Activated CD4-positive, alpha-beta memory T cell treated with anti-CD3 and anti-CD28 coated beads, Interleukin-2, amount 10 ng/mL, durations not matched to agents 7 days and 5 days (primary cell): ENCODE measurements around the gene AHNAK. TPM values are rescaled to one million over a fixed set of nuclear protein-coding genes. Genes with fewer than 3 reads are reported as not detected.
"Not testable (repeated sequence)": the region's sequence is repeated elsewhere in the genome, so short reads cannot be mapped to it uniquely, and the experiment has no call there.

ENCODE experiments used
- CTCF ChIA-PET: fragments of 350-600 bp; sonication (Branson Sonifier 250); formaldehyde crosslinking; loops from one replicate; lab custom pipeline; 2021; ENCODE audit warnings: antibody characterized with exemption, inconsistent platforms; lab: Charles Lee
- POLR2A ChIA-PET: fragments of 350-600 bp; sonication (Branson Sonifier 250); formaldehyde crosslinking; loops from one replicate; lab custom pipeline; 2021; ENCODE audit warnings: antibody characterized with exemption; lab: Charles Lee
- DNase-seq: peaks from one replicate; pipeline ENCODE4 v3.0.0-alpha.2; 2020
- H3K27ac Mint-ChIP-seq: one replicate; pipeline ENCODE4 v1.8.0; 2021; ENCODE audit warnings: mild to moderate bottlenecking, mixed read lengths
- H3K27me3 Mint-ChIP-seq: one replicate; pipeline ENCODE4 v1.8.0; 2021; ENCODE audit warnings: mixed read lengths
- H3K36me3 Mint-ChIP-seq: one replicate; pipeline ENCODE4 v1.8.0; 2021; ENCODE audit warnings: low read depth, mixed read lengths
- H3K4me1 Mint-ChIP-seq: one replicate; pipeline ENCODE4 v1.8.0; 2021; ENCODE audit warnings: mixed read lengths
- H3K4me3 Mint-ChIP-seq: one replicate; pipeline ENCODE4 v1.8.0; 2021; ENCODE audit warnings: mild to moderate bottlenecking, mixed read lengths
- H3K9me3 Mint-ChIP-seq: one replicate; pipeline ENCODE4 v1.8.0; 2021; ENCODE audit warnings: mixed read lengths
- total RNA-seq, 2 experiments: library from RNA; stranded (reverse); gene quantifications; one replicate each; pipeline ENCODE4 v1.2.3, GENCODE V29; 2021

The AHNAK gene
- total RNA-seq, 2 experiments from 2014 or later, result 323 to 360 TPM

DNA sequence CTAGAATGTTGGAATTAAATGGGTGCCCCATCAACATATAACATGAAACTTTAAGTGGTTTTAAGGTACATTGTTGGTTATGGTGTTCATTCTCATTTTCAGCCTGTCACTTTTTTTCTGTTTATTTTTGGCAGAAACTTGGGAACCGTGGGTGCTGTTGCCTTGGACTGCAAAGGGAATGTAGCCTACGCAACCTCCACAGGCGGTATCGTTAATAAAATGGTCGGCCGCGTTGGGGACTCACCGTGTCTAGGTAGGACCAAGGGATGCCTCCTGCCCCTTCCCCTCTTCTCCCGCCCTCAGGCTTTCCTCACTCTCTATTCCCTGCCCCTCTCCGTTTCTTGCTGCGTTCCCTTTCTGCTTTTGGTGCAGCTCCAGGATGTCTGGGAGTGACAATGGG, 157.6 kb downstream of the AHNAK start:
- ChIA-PET CTCF (no interaction called here), POLR2A (no interaction called here)
- peaks cover 34% of the 10 kb centered on the region for H3K27me3 Mint-ChIP-seq
- H3K27ac Mint-ChIP-seq, result no peak overlapping the region
- peaks cover 6% of the 10 kb centered on the region for H3K4me1 Mint-ChIP-seq
- no peak for DNase-seq
- H3K9me3 Mint-ChIP-seq, result no peaks in the 10 kb centered on the region
- H3K36me3 Mint-ChIP-seq, result no peaks in the 10 kb centered on the region
- H3K4me3 Mint-ChIP-seq, result no peak overlapping the region

- ChIA-PET CTCF (interaction anchor here (2.5 kb wide), 1 partner anchor 37 kb away, joined by 6 read pairs; no protein-coding TSS in a partner anchor), POLR2A (no interaction called here)
- H3K9me3 Mint-ChIP-seq, result no peaks in the 10 kb centered on the region
- H3K4me1 Mint-ChIP-seq, result peaks cover 6% of the 10 kb centered on the region
- no peaks in the 10 kb centered on the region for H3K36me3 Mint-ChIP-seq
- H3K27ac Mint-ChIP-seq, result no peak overlapping the region
- H3K4me3 Mint-ChIP-seq, result no peak overlapping the region
- DNase-seq, result no peak
- peaks cover 32% of the 10 kb centered on the region for H3K27me3 Mint-ChIP-seq
These were observed 159.2 kb downstream of the AHNAK start for GRCh38 chr11:62387381-62387780.

GRCh38 chr11:62386083-62386482, 160.5 kb downstream of the AHNAK start:
- H3K9me3 Mint-ChIP-seq, H3K4me3 Mint-ChIP-seq, H3K36me3 Mint-ChIP-seq, H3K4me1 Mint-ChIP-seq, H3K27ac Mint-ChIP-seq: not testable (repeated sequence)
- peak; percentile 42 for DNase-seq
- POLR2A ChIA-PET, result interaction anchor here (1.1 kb wide), 1 partner anchor 206 kb away, joined by 4 read pairs; no protein-coding TSS in a partner anchor
- CTCF ChIA-PET, result interaction anchor here (0.9 to 2.5 kb wide), 5 partner anchors 9 to 157 kb away, joined by 3 to 9 read pairs (median 5); no protein-coding TSS in a partner anchor
- peaks cover 28% of the 10 kb centered on the region for H3K27me3 Mint-ChIP-seq

DNA sequence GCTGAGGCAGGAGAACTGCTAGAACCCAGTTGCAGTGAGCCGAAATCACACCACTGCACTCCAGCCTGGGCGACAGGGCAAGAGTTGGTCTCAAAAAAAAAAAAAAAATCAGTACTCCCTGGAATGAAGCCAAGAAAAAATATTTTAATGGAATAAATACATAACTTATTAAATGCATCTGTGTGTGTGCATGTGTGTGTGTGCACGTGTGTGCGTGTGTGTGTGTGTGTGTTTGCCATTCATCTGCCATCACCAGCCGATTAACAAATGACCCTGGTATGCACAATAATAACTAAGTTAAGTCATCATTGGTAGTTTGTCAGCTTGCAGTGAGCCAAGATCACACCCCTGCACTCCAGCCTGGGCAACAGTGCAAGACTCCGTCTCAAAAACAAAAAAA, 162.8 kb downstream of the AHNAK start:
- no peaks in the 10 kb centered on the region for H3K9me3 Mint-ChIP-seq
- no peak overlapping the region for H3K4me3 Mint-ChIP-seq
- peaks cover 29% of the 10 kb centered on the region for H3K27me3 Mint-ChIP-seq
- peaks cover 14% of the 10 kb centered on the region for H3K4me1 Mint-ChIP-seq
- DNase-seq, result no peak
- CTCF ChIA-PET, result interaction anchor here (2.1 kb wide), 1 partner anchor 41 kb away, joined by 7 read pairs; no protein-coding TSS in a partner anchor
- no peaks in the 10 kb centered on the region for H3K36me3 Mint-ChIP-seq
- POLR2A ChIA-PET, result no interaction called here
- H3K27ac Mint-ChIP-seq, result no peak overlapping the region

Other genes starting within 250 kb of the AHNAK start
- gene SCGB1D4, start 247.7 kb downstream of the AHNAK start, total RNA-seq, result not detected
- gene ASRGL1, start 209.4 kb downstream of the AHNAK start, total RNA-seq, result 1 to 10 TPM; 6.2 to 6.5 TPM
- not detected for gene SCGB1A1, start 127.8 kb downstream of the AHNAK start, total RNA-seq
- 100 to 1,000 TPM; 991 to 999 TPM for gene EEF1G, start 27.1 kb upstream of the AHNAK start, total RNA-seq
- 10 to 100 TPM; 23.7 to 25.2 TPM for gene TUT1, start 44.7 kb upstream of the AHNAK start, total RNA-seq
- 100 to 1,000 TPM; 226 TPM for gene MTA2, start 55.1 kb upstream of the AHNAK start, total RNA-seq
- gene EML3, start 66.0 kb upstream of the AHNAK start, total RNA-seq, result 100 to 1,000 TPM; 121 to 122 TPM
- gene ROM1, start 66.5 kb upstream of the AHNAK start, total RNA-seq, result 1 to 10 TPM; 1.6 to 2.2 TPM
- 10 to 100 TPM; 58.9 to 67.1 TPM for gene B3GAT3, start 75.2 kb upstream of the AHNAK start, total RNA-seq
- 100 to 1,000 TPM; 278 to 284 TPM for gene GANAB, start 99.8 kb upstream of the AHNAK start, total RNA-seq
- gene INTS5, start 106.5 kb upstream of the AHNAK start, total RNA-seq, result 10 to 100 TPM; 30.6 to 32.1 TPM
- gene C11orf98, start 118.4 kb upstream of the AHNAK start, total RNA-seq, result 10 to 100 TPM; 88.4 to 93.5 TPM
- gene CSKMT, start 118.5 kb upstream of the AHNAK start, total RNA-seq, result 10 to 100 TPM; 16.6 to 18.3 TPM
- gene UQCC3, start 124.9 kb upstream of the AHNAK start, total RNA-seq, result 1 to 10 TPM; 7.9 to 8.2 TPM
- 10 to 100 TPM; 17.2 to 18.3 TPM for gene LBHD1, start 125.5 kb upstream of the AHNAK start, total RNA-seq
- gene UBXN1, start 132.3 kb upstream of the AHNAK start, total RNA-seq, result 100 to 1,000 TPM; 135 to 139 TPM
- gene LRRN4CL, start 142.7 kb upstream of the AHNAK start, total RNA-seq, result under 1 TPM; 0.18 to 0.20 TPM
- gene BSCL2, start 160.6 kb upstream of the AHNAK start, total RNA-seq, result 10 to 100 TPM; 24.2 to 28.9 TPM
- gene GNG3, start 160.9 kb upstream of the AHNAK start, total RNA-seq, result not detected
- gene HNRNPUL2, start 180.7 kb upstream of the AHNAK start, total RNA-seq, result 10 to 100 TPM; 65.1 to 65.3 TPM
- gene TTC9C, start 181.7 kb upstream of the AHNAK start, total RNA-seq, result 10 to 100 TPM; 48.3 to 48.4 TPM
- 10 to 100 TPM; 13.3 to 13.4 TPM for gene ZBTB3, start 207.4 kb upstream of the AHNAK start, total RNA-seq
- gene POLR2G, start 214.8 kb upstream of the AHNAK start, total RNA-seq, result 10 to 100 TPM; 89.2 to 94.1 TPM
- gene TAF6L, start 224.6 kb upstream of the AHNAK start, total RNA-seq, result 10 to 100 TPM; 15.2 to 16.0 TPM
- gene TMEM179B, start 240.6 kb upstream of the AHNAK start, total RNA-seq, result 10 to 100 TPM; 46.9 to 48.2 TPM
- 10 to 100 TPM; 18.0 to 21.0 TPM for gene TMEM223, start 245.2 kb upstream of the AHNAK start, total RNA-seq